HG03097 (cell line): Measurements from ENCODE around the gene SDHB.

ENCODE experiments used
- ATAC-seq: cut with Tn5 transposase; IDR thresholded peaks from one replicate; pipeline ENCODE4 v1.9.1; 2021; ENCODE audit not compliant: unreplicated experiment, low FRiP score

The SDHB gene

GRCh38 chr1:16971341-16972188 is 82.3 kb downstream of the SDHB start:
- ATAC-seq, result no peak

DNA sequence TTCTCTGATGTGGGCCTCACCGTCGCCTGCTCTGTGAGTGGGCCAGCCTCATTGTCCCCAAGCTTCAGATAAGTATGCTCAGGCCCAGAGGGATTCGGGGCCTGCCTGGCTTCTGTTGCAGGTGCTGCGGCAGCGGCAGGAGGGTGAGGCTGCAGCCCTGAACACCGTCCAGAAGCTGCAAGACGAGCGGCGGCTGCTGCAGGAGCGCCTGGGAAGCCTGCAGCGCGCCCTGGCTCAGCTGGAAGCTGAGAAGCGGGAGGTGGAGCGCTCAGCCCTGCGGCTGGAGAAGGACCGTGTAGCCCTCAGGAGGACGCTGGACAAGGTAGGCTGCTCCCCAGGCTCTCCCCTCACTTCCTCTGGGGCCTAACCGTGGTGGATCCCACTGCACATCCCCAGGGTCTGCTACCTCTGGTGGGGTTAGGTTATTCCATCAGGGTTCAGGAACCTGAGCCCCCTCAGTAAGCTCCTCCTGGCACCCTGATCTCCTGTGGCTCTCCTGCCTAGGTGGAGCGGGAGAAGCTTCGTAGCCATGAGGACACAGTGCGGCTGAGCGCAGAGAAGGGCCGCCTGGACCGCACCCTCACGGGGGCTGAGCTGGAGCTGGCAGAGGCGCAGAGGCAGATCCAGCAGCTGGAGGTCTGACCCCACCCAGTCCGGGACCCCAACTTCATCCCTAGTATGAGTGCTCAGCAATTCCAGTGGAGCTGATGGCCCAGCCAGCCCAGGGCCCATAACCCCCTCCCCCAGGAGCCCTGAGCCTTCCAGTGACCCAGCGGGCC is 83.5 kb downstream of the SDHB start:
- ATAC-seq, result no peak

DNA sequence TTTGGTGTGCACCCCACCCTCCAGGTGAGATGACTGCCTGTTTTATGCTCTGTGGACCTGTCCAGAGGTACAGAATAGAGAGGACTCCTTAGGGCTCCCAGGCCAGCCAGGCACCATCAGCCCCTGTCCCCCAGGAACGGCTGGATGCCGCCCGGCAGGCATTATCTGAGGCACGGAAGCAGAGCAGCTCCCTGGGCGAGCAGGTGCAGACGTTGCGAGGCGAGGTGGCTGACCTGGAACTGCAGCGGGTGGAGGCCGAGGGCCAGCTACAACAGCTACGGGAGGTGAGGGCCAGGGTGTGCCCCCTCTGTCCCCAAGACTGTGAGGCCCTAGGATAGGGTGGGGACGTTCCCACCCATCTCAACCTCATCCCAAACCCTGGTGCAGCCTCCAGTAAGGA is 84.2 kb downstream of the SDHB start:
- no peak for ATAC-seq

DNA sequence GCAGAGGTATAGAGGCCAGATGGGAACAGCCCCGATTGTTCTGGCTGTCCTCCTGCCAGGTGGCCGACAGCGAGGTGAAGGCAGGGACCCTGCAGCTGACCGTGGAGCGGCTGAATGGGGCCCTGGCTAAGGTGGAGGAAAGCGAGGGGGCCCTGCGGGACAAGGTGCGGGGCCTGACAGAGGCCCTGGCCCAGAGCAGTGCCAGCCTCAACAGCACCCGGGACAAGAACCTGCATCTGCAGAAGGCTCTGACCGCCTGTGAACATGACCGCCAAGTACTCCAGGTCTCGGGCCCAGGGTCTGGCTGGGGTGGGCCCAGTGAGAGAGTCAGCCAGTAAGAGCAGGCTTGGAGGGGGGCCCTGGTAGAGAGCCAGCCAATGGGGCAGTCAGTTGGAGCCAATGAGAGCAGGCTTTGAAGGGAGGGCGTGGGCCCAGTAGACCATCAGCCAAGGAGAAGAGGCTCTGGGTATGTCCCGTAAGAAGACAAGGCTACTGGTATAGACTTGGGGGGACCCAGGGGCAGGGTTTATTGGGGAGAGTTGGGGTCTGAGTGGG is 84.7 kb downstream of the SDHB start:
- ATAC-seq, result no peak
